Sigmoid colon (tissue), 4 donors: ENCODE data around the gene TTC27.

ENCODE experiments used
- EP300 ChIP-seq, 4 donors: sonication (generic); formaldehyde crosslinking; IDR thresholded peaks; one replicate each; pipeline ENCODE4 v1.6.1; 2017; ENCODE audit warnings: antibody characterized with exemption in 4 of 4
- POLR2A ChIP-seq, 2 donors: fragments of 450-650 bp; IDR thresholded peaks; one replicate each; pipeline ENCODE4 v1.6.1; 2016; ENCODE audit warnings: antibody characterized with exemption in 2 of 2, mild to moderate bottlenecking in 2 of 2, moderate library complexity in 2 of 2
- TF ChIP-seq, protein P1 (sequence below), 4 experiments: fragments of 450-650 bp in 3 of 4; fragments of 200-600 bp in 1 of 4; IDR thresholded peaks; one replicate each; pipeline ENCODE4 v1.5.1; 2016 to 2019; ENCODE audit warnings: antibody characterized with exemption in 4 of 4, mild to moderate bottlenecking in 3 of 4, moderate library complexity in 2 of 4

DNA sequence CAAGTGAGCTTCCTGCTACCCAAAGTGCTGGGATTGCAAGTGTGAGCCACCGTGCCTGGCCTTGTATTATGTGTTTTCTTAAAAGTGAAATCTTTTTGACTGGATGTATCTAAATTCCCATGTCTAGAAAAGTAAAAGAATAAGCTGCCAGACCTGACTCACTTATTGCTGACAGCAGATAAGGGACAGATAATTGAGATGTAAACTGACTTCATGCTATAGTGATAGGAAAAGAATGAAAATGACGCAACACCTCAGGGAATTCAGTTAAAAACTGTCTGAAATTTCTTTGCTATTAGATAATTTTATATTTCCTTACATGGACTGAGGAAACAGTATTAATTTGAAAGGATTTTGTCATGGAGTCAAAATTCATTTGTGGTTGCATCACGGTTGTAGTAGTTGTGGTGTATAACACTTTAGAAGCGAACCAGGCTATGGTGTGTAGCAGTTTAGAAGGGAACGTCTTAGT lies 19.4 kb downstream of the TTC27 start:
- TF ChIP-seq, protein P1, sequence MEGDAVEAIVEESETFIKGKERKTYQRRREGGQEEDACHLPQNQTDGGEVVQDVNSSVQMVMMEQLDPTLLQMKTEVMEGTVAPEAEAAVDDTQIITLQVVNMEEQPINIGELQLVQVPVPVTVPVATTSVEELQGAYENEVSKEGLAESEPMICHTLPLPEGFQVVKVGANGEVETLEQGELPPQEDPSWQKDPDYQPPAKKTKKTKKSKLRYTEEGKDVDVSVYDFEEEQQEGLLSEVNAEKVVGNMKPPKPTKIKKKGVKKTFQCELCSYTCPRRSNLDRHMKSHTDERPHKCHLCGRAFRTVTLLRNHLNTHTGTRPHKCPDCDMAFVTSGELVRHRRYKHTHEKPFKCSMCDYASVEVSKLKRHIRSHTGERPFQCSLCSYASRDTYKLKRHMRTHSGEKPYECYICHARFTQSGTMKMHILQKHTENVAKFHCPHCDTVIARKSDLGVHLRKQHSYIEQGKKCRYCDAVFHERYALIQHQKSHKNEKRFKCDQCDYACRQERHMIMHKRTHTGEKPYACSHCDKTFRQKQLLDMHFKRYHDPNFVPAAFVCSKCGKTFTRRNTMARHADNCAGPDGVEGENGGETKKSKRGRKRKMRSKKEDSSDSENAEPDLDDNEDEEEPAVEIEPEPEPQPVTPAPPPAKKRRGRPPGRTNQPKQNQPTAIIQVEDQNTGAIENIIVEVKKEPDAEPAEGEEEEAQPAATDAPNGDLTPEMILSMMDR (IDR thresholded peaks at IDR 0.05): no peak
- TF ChIP-seq POLR2A (IDR thresholded peaks at IDR 0.05): no peak
- no peak for TF ChIP-seq EP300 (IDR thresholded peaks at IDR 0.05)
